GM21717 (cell line): ENCODE results near the gene SMARCA4.
"Not testable (repeated sequence)": the region's sequence is repeated elsewhere in the genome, so short reads cannot be mapped to it uniquely, and the experiment has no call there.

Experiments
- ATAC-seq: cut with Tn5 transposase; IDR thresholded peaks from one replicate; pipeline ENCODE4 v1.9.1; 2021; ENCODE audit warnings: mild to moderate bottlenecking, moderate library complexity; ENCODE audit not compliant: unreplicated experiment

SMARCA4 gene

DNA sequence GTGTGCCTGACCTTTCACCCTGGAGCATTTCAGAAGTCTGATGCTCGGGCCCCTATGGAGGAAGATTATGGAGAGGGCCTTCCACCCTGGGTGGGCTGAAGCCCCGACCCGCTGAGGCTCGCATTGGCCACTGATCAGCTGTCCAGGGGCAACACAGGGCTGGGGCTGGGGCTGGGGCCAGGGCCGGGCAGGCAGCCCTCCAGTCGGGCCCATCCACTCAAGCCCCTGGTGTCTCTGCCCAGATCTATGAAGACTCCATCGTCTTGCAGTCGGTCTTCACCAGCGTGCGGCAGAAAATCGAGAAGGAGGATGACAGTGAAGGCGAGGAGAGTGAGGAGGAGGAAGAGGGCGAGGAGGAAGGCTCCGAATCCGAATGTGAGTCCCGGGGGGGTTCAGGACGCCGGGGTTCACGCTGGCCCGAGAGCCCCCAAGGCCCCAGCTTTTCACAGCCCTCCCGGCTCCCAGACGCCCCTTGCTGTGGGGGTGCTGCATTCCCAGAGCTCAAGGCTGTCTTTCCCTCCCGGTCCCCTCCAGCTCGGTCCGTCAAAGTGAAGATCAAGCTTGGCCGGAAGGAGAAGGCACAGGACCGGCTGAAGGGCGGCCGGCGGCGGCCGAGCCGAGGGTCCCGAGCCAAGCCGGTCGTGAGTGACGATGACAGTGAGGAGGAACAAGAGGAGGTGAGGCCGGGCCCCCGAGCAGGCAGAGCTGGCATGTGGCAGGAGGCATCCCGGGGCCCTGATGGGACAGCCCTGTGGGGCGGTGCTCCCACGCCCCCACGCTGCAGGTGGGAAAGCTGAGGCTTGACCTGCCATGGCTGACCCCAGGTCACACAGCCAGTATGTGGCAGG lies 98.9 kb downstream of the SMARCA4 start:
- ATAC-seq, result no peak

DNA sequence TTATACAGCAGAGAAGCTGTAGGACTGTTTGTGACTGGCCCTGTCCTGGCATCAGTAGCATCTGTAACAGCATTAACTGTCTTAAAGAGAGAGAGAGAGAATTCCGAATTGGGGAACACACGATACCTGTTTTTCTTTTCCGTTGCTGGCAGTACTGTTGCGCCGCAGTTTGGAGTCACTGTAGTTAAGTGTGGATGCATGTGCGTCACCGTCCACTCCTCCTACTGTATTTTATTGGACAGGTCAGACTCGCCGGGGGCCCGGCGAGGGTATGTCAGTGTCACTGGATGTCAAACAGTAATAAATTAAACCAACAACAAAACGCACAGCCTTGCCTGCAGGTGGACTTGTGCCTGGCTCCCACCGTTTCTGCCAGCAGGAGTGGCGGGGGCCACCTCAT lies 101.1 kb downstream of the SMARCA4 start:
- ATAC-seq, result no peak

DNA sequence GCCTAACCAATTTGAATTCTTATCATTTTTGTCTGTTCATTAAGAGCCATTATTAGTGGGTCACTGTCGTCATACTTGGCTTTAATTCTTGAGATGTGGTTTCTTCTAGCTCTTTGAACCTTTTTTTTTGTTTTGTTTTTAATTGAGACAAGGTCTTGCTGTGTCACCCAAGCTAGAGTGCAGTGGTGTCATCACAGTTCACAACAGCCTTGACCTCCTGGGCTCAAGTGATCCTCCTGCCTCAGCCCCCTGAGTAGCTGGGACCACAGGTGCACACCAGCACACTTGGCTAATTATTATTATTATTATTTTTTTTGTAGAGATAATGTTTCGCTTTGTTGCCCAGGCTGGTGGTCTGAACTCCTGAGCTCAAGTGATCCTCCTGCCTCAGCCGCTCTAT lies 102.6 kb downstream of the SMARCA4 start:
- no peak for ATAC-seq

DNA sequence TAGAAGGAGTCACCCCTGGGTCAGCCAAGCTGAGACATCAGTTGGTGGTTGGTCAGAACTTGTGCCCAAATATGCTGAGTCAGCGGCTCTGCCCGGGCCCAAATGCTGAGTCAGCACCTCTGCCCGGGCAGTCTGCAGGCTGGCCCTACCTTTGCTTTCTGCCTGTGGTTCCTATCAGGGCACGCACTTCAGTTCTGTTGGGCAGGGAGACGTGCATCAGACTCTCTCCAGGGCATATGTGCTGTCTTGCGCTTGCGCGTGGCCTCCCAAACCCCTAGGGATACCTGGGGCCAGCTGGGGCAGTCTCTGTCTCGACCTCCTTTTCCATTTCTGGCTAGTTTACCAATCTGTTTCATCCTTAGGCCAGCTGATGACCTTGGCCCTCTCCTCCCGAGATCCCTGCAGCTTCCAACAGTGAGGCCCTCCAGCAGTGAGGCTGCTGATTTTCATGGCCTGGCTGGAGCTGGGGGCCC lies 104.0 kb downstream of the SMARCA4 start:
- no peak for ATAC-seq

DNA sequence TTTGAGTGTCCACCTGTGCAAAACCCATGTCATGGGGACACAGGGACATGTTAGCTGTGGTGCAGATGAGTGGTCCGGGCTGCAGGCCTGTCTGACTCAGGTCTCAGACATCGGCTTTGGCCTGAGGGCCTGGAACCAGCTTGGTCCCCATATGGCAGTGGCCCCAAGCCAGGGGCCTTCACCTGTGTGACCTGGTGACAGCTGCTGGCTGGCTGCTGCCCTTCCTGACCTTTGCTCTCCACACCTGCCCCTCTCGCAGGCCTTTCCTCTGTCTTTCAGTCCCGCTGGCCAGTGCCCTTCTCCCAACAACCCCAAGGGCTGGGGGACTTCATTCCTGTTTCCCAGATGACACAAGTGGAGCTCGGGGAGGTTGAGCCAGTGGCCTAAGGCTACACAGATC lies 105.5 kb downstream of the SMARCA4 start:
- no peak for ATAC-seq

DNA sequence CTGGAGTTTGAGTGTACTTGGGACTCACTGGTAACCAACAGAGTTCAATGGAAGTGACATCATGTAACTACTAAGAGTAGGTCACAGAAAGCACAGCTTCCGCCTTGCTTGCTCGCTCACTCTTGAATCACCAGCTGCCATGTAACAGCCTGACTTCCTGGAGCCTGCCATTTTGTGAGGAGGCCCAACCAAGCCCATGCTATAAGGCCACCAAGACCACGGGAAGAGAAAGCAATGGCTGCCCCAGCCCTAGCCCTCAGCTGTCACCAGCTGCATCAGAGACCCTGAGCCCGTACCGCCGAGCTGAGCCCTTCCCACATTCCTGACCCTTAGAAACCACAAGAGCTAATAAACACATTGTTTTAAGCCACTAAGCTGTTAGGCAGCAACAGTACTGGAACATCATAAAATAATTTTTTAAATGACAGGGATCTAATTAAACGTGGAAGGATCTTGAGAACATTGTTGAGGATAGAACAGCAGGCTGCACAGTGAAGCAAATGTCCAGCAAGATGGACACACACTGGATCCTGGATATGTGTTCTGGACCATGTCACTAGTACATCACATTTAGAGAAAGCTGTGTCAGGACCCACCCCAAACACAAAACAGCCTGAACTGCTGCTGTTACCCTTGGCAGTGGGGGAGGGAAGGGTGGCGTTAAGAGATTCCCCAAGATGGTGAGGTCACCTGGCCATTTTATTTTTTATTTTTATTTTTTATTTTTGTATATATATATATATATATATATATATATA lies 106.7 kb downstream of the SMARCA4 start:
- ATAC-seq, result no peak

DNA sequence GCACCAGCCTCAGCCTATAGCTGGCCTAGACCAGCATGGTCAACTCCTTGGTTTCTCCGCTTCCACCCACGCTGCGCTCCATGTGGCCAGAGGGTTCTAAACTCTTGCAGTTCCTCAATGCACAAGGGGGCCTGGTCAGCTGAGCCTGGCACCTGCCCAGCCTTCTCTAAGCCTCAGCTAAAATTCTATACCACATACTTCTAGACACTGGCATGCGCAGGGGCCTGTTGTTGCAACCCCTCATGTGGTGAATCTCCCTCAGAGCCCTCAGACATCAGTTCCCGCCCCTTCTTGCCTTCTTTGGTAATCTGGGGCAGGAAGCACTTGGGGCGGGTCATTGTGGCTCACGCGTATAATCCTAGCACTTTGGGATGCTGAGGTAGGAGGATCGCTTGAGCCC lies 108.7 kb downstream of the SMARCA4 start:
- ATAC-seq, result no peak

DNA sequence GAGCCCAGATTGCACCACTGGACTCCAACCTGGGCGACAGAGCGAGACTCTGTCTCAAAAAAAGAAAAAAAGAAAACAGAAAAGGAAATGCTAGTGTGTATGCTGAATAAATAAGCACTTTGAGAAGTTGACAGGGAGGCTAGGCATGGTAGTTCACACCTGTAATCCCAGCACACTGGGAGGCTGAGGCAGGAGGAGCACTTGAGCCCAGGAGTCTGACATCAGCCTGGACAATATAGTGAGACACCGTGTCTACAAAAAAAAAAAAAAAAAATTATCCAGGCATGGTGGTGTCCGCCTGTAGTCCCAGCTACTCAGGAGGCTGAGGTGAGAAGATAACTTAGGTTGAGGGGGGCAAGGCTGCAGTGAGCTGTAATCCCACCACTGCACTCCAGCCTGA lies 109.3 kb downstream of the SMARCA4 start:
- ATAC-seq, result no peak

DNA sequence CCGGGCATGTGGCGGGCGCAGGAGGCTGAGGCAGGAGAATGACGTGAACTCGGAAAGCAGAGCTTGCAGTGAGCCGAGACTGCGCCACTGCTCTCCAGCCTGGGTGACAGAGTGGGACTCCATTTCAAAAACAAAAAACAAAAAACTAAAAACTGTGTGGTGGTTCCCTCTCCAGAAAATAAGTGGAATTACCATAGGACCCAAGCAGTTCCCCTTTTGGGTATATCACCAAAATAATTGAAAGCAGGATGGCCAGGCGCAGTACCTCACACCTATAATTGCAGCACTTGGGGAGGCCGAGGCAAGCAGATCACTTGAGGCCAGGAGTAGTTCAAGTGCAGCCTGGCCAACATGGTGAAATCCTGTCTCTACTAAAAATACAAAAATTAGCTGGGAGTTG lies 112.7 kb downstream of the SMARCA4 start:
- no peak for ATAC-seq

DNA sequence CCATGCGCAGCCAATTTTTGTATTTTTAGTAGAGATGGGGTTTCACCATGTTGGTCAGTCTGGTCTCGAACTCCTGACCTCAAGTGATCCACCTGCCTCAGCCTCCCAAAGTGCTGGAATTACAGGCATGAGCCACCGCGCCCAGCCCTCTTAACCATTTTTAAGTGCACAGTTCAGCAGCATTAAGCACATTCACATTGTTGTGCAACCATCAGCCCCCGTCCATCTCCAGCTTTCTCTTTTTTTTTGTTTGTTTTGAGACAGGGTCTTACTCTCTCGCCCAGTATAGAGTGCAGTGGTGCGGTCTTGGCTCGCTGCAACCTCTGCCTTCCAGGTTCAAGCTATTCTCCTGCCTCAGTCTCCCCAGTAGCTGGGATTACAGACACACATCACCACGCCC lies 116.0 kb downstream of the SMARCA4 start:
- ATAC-seq, result not testable (repeated sequence)

DNA sequence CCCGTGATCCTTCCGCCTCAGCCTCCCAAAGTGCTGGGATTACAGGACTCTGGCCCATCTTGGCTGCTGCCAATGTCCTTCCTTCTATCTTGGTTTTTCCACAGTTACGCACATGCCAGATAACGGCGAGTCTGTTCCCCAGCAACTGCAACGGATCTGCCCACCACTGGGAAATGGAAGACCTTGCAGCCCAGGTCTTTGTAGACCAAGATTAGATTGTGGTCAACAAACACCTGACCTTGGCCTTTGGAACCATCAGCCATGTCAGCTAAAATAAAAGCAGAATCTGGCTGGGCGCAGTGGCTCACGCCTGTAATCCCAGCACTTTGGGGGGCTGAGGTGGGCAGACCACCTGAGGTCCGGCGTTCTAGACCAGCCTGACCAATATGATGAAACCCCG lies 118.1 kb downstream of the SMARCA4 start:
- ATAC-seq, result no peak

DNA sequence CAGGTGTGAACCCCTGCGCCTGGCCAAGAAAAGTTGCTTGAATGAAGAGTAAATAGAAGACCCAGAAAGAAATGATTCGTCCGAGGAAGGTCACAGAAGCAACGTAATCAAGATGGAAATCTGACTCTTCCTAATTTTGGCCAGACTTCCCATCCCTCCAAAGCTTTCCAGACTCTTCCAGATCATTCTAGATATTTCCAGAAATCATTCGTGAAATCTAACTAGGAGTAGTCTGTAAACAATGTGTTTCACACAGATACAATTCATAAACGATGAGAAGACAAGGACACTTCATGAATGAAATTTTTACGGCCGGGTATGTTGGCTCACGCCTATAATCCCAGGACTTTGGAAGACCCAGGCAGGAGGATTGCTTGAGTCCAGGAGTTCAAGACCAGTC lies 119.2 kb downstream of the SMARCA4 start:
- no peak for ATAC-seq

DNA sequence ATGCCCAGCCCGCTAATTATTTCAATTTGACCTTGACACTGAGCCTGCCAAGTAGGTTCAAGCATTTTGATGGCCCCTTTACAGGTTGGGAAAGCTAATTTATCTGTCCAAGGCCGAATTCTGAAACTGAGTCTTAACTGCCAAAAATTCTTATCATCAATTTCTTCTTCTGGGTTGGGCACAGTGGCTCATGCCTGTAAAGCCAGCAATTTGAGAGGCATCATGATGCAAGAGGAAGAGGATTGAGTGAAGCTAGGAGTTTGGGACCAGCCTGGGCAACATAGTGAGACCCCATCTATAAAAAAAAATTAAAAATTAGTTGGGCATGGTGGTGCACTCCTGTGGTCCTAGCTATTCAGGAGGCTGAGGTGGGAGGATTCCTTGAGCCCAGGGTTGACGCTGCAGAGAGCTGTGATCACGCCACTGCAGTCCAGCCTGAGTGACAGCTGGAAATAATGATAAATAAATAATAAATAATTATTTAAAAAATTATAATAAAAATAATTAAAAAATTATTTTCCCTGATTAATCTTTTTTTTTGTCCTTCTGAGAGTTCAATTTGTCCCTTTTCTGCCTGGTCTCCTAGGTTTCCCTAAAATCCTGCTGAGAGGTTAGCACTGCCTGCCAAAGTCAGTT lies 127.2 kb downstream of the SMARCA4 start:
- ATAC-seq, result no peak

DNA sequence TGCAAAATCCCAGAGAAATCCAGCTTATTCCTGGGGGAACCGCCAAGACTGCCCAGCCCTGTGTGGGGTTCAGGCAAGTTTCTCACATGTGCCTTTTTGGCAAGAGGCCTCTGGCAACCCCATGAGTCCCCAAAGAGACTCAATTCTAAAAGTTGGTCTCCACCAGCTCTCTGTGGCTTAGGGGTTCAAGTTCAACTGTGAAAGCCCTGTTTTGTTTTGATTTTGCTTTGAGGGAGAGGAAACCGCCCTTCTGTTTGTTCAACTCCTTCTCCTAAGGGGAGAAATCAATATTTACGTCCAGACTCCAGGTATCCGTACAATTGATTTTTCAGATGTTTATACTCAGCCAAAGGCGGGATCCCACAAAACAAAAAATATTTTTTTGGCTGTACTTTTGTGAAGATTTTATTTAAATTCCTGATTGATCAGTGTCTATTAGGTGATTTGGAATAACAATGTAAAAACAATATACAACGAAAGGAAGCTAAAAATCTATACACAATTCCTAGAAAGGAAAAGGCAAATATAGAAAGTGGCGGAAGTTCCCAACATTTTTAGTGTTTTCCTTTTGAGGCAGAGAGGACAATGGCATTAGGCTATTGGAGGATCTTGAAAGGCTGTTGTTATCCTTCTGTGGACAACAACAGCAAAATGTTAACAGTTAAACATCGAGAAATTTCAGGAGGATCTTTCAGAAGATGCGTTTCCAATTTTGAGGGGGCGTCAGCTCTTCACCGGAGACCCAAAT lies 127.8 kb downstream of the SMARCA4 start:
- no peak for ATAC-seq

DNA sequence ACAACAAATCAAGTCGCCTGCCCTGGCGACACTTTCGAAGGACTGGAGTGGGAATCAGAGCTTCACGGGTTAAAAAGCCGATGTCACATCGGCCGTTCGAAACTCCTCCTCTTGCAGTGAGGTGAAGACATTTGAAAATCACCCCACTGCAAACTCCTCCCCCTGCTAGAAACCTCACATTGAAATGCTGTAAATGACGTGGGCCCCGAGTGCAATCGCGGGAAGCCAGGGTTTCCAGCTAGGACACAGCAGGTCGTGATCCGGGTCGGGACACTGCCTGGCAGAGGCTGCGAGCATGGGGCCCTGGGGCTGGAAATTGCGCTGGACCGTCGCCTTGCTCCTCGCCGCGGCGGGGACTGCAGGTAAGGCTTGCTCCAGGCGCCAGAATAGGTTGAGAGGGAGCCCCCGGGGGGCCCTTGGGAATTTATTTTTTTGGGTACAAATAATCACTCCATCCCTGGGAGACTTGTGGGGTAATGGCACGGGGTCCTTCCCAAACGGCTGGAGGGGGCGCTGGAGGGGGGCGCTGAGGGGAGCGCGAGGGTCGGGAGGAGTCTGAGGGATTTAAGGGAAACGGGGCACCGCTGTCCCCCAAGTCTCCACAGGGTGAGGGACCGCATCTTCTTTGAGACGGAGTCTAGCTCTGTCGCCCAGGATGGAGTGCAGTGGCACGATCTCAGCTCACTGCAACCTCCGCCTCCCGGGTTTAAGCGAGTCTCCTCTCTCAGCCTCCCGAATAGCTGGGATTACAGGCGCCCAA lies 128.6 kb downstream of the SMARCA4 start, which contains the start of gene LDLR:
TSS of gene LDLR (plus strand) at position 210 of the 760 bp plus-strand sequence. CDS start at position 296, 86 bp downstream.
- ATAC-seq, result no peak

DNA sequence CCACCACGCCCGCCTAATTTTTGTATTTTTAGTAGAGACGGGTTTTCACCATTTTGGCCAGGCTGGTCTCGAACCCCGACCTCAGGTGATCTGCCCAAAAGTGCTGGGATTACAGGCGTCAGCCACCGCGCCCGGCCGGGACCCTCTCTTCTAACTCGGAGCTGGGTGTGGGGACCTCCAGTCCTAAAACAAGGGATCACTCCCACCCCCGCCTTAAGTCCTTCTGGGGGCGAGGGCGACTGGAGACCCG lies 129.1 kb downstream of the SMARCA4 start:
- peak; percentile 8 for ATAC-seq

DNA sequence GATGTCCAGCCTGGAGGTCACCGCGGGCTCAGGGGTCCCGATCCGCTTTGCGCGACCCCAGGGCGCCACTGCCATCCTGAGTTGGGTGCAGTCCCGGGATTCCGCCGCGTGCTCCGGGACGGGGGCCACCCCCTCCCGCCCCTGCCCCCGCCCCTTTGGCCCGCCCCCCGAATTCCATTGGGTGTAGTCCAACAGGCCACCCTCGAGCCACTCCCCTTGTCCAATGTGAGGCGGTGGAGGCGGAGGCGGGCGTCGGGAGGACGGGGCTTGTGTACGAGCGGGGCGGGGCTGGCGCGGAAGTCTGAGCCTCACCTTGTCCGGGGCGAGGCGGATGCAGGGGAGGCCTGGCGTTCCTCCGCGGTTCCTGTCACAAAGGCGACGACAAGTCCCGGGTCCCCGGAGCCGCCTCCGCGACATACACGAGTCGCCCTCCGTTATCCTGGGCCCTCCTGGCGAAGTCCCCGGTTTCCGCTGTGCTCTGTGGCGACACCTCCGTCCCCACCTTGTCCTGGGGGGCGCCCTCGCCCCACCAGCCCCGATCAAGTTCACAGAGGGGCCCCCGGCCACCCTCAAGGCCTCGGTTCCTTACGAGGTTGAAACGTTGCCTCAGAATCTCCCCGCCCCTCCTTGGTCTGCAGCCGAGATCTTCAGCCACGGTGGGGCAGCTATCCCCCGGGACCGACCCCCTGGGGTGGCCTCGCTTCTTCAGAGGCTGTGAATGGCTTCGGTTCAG lies 129.6 kb downstream of the SMARCA4 start:
- peak; percentile 64 for ATAC-seq

DNA sequence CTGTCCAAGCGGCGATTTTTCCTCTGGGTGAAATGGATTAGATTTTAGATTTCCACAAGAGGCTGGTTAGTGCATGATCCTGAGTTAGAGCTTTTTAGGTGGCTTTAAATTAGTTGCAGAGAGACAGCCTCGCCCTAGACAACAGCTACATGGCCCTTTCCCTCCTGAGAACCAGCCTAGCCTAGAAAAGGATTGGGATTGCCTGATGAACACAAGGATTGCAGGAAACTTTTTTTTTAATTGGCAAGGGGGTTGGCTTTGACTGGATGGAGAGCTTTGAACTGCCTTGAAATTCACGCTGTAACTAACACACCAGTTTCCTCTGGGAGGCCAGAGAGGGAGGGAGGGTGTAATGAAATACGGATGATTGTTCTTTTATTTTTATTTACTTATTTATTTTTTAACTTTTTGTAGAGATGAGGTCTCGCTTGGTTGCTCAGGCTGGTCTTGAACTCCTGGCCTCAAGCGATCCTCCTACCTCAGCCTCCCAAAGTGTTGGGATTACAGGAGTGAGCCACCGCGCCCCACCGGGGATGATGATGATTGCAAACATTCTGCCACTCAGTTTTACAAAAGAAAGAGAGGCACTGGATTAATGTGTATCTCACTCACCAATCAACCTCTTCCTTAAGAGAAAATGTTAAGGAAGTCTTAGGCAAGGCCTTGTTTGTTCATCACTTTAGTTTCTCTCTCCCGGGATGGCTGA lies 130.3 kb downstream of the SMARCA4 start:
- ATAC-seq, result no peak

DNA sequence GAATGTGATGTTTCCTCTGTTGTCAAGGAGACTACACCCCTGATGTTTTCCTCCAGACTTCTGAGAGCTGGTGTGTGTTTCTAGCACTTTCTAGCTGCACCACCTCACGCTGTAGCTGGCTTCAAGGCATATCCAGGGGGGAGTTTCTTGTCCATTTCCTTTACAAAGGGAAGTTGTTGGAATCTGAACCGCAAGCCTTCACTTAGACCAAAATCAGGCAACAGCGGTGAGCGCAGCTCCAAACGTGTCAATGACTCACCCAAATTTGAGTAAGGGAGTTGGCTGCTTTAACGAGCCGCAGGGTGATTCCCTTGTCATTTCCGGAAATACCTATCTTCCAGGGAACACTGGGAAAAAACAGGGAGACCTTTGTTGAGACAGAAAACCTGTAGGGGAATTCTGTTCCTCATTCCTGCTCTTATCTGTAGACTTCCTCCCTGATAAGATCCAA lies 130.9 kb downstream of the SMARCA4 start:
- ATAC-seq, result no peak
